ENCODE measurements around the gene SGK1.
"Not testable (repeated sequence)": the region's sequence is repeated elsewhere in the genome, so short reads cannot be mapped to it uniquely, and the experiment has no call there.

Gene SGK1

DNA sequence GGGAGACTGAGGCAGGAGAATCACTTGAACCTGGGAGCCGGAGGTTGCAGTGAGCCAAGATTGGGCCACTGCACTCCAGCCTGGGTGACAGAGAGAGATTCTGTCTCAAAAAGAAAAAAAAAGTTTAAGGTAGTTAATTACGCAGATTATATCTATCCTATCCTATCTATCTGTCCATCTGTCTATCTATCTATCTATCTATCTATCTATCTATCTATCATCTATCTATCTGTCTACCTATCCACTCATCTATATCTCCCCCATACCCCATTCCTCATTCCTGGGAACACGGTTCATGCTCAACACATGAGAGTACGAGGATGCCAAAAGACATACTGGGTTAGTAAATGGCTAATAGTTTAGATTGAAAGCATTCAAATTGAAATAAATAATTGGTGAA, 8.3 kb upstream of the SGK1 start:
- DNase-seq: not testable (repeated sequence)

DNA sequence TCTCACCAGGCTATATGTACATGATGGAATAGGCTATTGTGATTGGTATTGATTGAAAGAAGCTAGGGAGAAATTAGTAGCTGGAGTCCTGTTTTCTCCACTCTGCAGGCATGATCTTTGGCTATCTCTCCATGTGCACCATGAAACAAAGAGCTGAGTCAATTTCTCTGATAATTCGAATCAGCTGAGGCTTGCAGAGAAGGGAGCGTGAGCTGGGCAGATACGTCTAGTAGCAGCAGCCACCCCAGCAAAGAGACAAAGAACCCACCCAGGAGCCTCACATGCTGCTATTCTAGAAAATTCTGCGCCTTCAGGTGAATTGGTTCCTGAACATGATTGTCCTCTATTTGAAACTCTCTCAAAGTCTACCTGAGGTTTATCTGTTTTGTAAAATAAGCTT, 6.9 kb upstream of the SGK1 start:
- DNase-seq: no peak

DNA sequence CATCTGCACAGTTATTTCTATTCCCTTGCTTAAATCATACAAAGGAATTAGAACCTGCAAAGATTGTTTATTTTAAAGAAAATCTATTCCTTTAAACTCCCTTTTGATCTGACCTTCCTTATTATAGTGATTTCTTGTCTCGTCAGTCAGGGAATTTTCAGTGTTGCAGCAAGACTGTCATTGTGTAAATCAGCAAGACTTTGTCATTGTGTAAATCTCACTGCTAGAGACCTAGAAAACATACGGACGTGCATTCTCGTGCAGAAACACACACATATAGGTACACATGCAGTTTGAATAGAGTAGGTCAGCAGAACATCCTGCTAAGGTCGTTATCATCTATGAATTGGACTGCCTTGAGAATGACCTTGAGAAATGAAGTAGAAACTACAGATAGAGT, 6.2 kb upstream of the SGK1 start:
- DNase-seq: no peak

DNA sequence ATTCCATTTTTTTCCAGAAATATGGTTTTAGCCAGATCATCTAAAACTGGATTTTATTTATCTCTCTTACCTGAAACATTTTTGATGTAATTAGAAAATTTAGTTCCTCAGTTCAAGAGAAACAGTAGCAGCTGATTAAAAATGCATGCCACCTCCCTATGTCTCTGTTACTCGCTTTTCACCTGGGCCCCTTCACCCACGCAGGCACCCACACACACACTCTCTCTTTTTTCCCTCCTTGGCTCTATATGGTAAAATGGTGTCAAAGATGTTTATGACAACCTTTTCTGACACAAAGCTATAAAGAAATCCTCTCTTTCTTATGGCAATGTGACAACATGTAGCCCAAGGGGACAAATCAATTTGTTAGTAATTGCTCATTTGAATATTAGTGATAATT, 5.8 kb upstream of the SGK1 start:
- DNase-seq: no peak

DNA sequence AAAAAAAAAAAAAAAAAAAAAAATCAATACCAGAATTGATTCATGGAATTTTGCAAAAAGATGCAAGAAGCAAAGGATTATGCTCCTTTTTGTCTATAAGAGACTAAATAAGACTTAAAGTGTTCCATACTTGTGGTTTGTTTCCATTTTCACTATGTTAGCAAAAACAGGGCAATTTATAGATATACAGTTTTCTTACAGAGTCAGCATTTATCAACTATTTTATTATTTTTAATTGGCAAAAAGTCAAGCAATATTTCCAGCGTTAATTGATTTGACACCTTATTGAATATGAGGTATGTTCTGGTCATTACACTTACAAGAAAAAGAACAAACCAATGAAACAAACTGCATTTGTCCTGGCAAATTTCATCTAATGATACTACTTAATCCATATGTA, 5.4 kb upstream of the SGK1 start:
- no peak for DNase-seq

DNA sequence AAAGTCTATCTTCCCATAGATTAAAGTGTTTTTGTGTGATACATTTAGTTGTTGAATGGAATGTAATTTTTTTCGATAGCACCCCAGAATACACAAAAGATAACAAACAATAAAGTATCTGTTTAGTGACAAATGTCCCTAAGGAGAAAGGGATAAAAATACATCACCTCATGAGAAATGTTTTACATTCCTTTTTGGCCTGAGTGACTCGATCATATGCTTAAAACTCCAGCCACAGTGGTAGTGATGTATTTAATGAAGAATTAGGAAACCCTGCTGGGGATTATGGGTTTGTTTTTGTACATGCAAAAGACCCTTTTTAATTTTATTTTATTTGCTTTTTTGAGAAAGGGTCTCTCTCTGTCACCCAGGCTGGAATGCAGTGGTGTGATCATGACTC, 4.3 kb upstream of the SGK1 start:
- no peak for DNase-seq

DNA sequence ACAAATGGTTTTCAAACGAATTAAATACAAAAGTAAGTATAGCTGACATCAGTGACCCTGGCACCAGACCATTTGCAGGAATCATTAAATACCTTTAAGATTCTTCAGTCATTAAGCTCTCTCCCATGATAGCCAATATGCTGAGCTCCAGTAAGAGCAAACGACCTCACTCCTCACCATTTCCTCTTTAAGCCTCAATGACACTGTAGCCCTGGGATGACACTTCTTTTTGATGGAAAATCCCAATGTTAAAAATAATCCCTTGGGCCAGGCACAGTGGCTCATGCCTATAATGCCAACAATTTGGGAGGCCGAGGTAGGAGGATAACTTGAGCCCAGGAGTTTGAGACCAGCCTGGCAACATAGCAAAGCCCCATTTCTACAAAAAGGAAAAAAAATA, 3.3 kb upstream of the SGK1 start:
- no peak for DNase-seq

DNA sequence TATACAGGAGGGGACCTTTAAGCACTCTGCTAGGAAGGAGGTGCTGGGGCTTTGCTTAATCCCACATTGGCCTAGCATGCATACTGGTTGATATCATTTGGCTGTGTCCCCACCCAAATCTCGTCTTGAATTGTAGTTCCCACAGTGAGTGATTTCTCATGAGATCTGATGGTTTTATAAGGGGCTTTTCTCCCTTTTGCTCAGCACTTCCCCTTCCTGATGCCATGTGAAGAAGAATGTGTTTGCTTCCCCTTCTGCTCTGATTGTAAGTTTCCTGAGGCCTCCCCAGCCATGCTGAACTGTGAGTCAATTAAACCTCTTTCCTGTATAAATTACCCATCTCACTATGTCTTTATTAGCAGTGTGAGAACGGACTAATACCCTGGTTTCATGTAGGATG, 1.8 kb upstream of the SGK1 start:
- DNase-seq: not testable (repeated sequence)

DNA sequence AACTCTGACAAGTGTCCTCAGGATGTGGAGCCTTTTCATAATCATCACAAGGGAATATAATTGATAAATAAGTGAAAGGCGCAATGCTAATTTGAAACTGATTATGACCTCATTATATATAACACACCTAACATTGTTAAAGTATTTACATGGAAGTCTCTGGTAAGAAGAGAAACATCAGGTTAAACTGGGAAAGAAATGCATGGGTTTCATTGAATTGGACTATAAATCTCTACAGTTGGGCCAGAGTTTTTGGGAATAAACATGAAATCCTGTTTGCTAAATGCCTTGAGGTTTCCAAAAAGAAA, 1.0 kb upstream of the SGK1 start:
- no peak for DNase-seq

DNA sequence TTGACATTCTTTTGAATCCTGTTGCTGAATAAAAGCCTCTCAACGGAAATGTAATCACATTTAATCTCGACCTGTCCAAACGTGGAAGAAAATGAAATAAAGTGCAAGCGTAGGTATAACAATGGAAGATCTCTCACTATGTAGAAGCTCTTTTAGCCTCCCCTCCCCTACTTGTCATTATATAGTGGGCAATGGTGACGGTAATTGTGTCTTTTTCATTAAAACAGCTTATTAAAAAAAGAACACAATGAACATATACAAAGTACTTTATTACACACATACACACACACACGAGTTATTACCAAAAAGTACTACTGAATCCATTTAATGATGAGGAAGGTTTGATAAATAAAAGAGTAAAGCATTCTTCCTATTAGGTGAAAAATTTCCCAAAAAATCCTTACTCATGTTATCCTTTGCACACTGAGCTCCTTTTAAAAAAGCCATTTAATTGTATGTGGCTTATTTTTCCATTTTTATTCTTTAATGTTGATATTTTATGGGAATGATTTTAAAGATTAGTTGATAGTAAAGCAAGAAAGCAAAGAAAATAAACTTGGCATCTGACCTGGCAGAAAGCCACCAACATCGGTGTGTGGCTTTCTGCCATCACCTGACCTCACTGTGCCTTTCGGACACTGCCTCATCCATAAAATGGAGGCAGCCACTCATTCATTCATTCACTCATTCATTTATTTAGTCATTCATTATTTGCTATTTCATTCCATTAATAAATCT, 493 bp upstream of the SGK1 start:
- DNase-seq: no peak

DNA sequence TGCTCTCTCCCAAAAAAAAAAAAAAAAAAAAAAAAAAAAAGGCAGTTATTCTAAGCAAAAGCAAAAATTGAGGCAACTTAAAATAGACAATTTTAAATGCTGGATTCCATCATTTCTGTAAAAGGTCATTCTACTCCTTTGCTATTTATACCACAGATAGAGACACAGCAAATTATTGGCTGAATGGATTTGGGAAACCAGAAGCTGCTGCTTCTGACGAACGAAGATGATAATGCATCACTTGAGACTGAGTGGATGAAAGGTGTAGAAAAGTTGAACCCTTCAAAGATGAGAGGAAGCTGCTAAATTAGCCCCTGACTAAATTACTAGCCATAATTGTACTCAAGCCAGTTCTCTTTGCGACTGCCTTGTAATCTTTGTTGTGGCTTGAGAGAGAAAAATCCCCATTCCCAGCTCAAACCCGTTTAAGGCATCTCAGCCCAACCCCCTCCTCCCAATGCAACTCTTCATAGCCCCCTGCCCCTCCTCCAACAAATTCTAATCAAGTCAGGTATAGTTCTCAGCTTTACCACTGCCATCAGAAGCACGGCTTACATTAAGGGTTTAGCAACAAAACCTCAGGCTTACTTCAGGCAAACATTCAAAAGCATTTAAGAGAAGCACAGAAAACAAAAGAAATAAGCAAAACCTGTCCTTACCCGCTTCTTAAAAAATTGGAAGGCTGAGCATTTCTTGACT, 1.0 kb downstream of the SGK1 start:
- no peak for DNase-seq

DNA sequence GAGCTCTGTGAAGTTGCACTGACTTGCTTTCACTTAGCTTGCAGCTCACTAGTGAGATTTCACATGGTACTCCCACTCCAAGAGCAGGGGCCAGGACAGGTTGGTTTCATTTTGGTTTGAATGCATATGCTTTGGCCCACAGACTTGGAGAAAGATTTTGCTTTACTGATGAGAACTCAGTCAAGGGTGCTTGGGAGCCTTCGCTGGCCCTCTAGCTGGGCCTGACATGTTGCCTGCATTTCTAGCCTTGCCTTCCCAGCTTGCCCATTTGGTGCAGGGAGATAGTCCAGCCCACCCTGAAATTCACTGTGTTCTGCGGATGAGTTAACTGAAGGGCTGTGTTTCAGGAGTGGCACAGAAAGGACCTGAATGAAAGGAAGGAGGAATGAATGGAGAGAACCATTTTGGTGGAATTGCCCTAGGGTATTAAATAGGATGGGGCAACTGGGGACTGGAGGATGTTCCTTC, 1.9 kb downstream of the SGK1 start:
- DNase-seq: no peak

DNA sequence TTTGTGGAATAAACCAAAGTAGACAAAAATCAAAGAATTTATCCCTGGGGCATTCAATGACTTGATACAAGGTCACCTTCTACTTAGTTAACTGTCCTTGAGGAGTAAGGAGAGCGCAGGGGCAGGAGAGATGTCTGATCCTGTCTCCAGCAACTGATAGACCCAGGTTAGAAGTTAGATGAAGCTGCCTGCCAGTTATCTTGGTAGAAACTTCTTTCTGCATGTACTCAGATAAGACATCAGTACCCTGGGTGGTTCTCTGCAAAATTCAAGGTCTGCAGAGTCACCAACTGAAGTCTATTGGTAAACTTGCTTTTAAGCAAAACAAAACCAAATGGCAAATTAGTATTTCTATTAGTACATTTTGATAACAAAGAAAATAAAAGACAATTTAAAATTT, 2.7 kb downstream of the SGK1 start:
- no peak for DNase-seq

DNA sequence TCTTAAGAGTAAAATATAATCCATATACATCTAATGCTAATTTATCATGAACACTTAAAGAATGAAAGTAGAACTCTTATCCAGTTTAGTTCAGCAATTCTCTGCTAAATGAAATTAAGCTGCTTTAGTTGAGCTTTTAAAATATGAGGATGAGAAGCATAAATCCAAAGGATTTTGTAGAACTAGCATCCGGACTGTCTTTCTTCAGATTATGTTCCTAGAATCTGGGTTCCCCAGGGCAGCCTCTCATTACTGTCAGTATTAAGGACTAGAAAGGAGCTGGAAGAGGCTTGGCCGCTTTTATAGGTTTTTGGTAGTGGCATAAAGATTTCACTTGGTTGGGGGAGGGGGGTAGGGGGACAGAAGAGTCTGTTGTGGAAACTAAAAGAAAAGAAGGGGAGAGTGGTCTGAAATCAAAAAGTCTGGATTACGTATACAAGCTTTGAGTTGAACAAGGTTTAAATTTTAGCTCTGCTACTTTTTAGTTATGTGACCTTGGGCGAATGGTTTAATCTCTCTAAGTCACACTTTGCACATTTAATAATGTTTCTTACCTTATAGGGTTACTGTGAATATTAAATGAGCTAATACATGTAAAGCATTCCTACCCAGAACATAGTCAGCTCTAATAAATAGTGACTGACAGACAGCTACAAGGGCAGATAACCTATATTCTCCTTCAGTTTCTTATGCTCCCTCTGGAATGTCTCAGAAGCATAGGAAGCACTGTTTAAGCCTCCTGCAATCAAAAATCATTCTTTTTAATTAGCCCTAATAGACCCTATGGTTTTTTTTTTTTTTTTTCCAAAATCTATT, 3.7 kb downstream of the SGK1 start:
- DNase-seq: no peak

DNA sequence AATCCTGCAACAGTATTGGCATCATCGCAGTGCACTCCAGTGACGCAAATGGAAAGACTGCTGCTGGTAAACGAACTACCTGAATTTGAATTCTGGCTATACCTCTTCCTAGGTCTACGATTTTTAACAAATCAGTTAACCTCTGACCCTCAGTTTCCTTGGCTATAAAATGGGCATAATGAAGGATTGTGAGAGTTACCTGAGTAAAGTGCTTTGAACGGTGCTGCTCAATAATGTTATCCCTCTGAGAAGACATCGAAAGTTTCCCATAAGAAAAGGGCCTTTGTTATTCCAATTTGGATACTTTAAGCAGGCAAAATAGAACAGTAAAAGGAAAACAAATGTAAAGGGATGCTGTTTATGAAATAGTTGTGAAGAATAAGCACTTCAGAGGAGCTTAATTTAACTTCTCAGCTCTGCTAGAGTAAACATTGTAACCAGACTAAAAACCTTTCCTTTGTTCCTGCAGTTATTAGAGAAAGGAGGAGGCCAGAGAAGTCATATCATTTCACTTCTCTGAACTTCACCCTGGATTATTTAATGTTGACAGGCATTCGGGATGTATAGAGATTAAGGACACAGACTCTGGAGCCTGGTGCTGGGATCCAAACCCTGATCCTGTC, 5.8 kb downstream of the SGK1 start:
- no peak for DNase-seq

DNA sequence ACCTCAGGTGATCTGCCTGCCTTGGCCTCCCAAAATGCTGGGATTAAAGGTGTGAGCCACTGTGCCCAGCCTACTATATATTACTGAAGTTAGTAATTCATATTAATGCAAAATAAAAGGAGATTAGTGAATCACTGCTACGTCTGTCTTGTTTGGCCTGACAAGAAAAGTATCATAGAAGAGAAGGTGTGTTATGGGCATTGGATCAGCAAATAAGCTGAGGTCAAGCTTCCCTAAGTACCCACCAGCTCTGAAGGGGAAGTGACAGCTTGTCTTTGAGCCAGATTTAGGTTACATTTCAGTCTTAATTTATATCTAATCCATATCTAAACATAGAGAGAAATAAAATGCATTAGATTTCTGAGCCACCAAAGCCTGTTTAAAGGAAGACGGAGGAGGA, 7.1 kb downstream of the SGK1 start:
- no peak for DNase-seq

DNA sequence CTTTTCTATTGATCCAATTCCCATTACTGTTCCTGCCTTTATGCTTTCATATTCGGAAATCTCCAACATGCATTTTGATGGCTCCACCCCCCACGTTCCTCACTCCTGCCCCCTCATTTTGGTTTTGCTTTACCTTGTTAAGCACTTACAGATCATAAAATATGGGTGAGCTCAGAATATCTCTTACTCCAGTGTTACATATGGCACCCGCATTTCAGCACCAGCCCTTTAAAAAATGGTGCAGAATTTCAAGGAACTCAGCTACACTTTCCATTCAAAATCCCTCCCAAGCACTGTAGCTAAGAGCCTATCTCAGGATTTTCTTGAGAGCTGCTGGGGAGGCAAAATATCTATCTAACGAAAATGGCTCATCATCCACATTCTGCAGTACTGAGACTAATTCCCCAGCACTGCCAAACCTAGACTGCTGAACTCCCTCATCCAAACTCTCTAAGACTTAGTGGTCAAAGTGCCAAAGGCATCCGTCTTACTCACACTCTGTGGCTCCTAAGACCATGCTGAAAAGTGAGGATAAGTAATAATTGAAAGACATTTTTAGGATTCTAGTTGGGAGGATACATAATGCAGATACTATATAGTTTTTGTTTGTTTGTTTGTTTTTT, 7.8 kb downstream of the SGK1 start:
- no peak for DNase-seq

DNA sequence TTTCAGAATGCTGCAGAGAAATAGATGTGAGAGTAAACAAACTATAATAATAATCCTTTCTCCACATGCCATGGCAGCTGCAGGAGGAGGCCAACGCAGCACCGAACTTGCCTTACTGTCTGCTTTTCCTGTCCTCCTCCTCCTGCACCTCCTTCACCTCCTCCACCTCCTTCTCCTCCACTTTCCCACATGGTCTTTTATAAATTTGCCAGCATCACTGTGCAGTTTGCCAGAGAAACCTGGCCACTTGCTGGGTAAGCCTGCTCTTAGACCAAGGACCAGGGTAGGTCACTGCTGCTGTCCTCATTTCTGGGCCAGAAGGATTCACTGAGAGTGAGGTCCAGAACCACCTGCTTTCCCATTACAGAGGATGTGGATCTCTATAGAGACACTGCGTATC, 8.7 kb downstream of the SGK1 start:
- DNase-seq: no peak

DNA sequence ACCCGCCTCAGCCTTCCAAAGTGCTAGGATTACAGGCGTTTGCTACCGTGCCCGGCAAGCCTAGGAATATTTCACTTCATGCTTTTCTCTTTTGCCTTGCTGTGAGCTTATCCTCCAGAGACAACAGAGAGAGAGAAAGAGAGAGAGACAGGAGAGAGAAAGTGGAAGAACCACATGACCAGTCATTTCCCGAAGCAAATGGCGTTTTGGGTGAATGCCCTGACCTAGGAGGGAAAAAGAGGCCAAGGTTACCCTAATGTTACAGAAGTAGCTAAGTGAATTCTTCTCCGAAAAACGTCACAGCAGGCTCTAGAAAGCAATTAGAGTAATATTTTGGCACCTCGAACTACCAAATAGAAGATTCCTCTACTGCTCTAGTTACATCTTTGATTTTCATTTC, 9.1 kb downstream of the SGK1 start:
- DNase-seq: no peak

DNA sequence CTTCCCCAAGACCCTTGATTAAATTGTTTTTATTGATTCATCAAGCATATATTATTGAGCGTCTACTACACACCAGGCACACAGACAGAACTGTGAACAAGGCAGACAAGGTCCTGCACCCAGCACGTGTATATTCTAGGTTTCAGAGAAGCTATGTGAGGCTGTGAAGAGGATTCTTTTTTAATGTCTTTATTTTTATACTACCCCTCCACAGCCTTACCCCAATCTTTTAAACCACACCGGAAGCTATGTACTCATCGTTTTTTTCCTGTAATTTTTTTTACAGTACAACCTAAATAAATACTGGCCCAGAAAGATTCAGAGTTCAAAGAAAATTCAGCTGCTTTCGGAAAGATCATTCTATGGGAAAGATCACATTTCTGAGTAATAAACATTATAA, 10.0 kb downstream of the SGK1 start:
- DNase-seq: no peak

DNA sequence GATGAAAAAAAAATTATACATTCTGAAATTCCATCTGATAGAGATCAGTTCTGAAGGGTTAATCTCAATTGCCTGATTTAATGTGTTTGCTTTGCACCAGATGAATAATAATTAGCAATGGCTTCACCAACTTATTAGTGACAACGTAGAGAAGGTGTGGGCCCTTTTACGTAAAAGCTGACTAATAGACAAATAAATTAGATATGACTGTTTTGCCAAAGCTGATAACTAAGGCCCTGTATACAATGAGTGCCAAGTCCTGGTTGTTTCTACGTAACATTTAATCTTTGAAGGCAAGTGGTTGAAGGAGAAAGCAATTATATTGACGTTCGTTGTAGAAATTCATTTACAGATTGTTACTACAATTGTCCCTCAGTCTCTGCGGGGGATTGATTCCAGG, 10.8 kb downstream of the SGK1 start:
- DNase-seq: no peak

DNA sequence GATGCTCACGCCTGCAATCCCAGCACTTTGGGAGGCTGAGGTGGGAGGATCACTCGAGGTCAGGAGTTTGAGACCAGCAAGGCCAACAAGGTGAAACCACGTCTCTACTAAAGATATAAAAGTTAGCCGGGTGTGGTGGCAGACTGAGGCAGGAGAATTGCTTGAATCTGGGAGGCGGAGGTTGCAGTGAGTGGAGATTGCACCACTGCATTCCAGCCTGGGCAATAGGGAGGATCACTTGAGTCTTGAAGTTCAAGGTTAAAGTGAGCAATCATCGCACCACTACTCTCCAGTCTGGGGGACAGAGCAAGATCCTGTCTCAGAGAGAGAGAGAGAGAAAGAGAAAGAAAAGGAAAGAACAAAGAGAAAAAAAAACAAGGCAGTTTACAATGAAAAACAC, 13.5 kb downstream of the SGK1 start:
- DNase-seq: not testable (repeated sequence)

DNA sequence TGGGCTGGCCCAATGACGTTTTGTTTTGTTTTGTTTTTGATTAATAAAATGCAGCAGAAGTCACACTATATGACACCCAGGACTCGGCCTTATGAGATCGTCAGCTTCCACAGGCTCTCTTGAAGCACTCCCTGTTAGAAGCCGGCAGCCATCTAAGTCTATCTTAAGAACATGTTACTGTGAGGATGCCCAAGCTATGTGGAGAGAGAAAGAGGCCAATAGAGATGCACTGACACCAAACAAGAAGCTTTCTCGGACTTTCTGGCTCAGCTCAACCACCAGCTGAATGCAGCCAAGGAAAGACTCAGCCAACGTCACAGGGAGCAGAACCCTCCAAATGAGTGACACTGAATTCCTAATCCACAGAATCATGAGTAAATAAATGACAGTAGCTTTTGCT, 14.0 kb downstream of the SGK1 start:
- no peak for DNase-seq

Measured in SHP77 (cell line).